SK-N-SH (cell line): ENCODE data around the gene HSD17B4.

Source experiments
- CHD2 ChIP-seq: fragments of 150-350 bp; IDR thresholded peaks from 2 replicates; pipeline ENCODE4 v1.6.1; 2018; ENCODE audit warnings: low read length; ENCODE audit not compliant: partially characterized antibody
- EZH2phosphoT487 ChIP-seq: fragments of 200-600 bp; sonication (generic); IDR thresholded peaks from 2 replicates; pipeline ENCODE4 v1.6.1; 2017; ENCODE audit warnings: low read depth, mixed run types, mild to moderate bottlenecking, antibody characterized with exemption, moderate library complexity, borderline replicate concordance
- NFIC ChIP-seq: IDR thresholded peaks from 2 replicates; pipeline ENCODE4 v1.4.0; 2012; ENCODE audit warnings: borderline replicate concordance
- NRF1 ChIP-seq: IDR thresholded peaks from 2 replicates; pipeline ENCODE4 v1.6.1; 2012; ENCODE audit warnings: low read depth, mild to moderate bottlenecking, low read length
- POLR2AphosphoS5 ChIP-seq: IDR thresholded peaks from 2 replicates; pipeline ENCODE4 v1.6.1; 2012; ENCODE audit warnings: low read depth, low read length
- RFX5 ChIP-seq: IDR thresholded peaks from 2 replicates; pipeline ENCODE4 v1.6.1; 2012; ENCODE audit warnings: mild to moderate bottlenecking, improper control_type of control experiment, low read length
- RXRA ChIP-seq: IDR thresholded peaks from 2 replicates; pipeline ENCODE4 v1.4.0; 2012; ENCODE audit warnings: low read depth, mild to moderate bottlenecking, borderline replicate concordance
- SIN3A ChIP-seq: IDR thresholded peaks from 2 replicates; pipeline ENCODE4 v1.6.1; 2012; ENCODE audit warnings: low read depth, mild to moderate bottlenecking, low read length, moderate library complexity, borderline replicate concordance
- TF ChIP-seq, protein P1 (sequence below): fragments of 200-600 bp; sonication (generic); IDR thresholded peaks from 2 replicates; pipeline ENCODE4 v1.6.1; 2017; ENCODE audit warnings: antibody characterized with exemption, mild to moderate bottlenecking, moderate library complexity

DNA sequence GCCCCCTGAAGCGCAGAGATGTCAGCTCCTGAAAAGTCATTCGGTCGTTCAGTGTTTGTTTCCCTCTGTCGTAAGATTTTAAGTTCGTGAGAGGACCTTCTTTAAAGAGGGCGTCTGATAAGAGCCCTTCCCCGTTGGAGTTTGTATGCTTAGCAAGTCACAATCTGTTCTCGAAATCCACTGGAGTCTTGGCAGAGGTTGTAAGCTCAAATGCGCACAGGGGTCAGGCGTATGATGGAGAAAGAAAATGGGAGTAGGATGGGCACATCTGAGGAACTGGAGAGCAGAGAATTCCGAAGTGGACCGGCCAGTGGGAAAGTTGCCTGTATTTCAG is 710 bp downstream of the HSD17B4 start:
- no peak for TF ChIP-seq RXRA
- no peak for TF ChIP-seq POLR2AphosphoS5
- TF ChIP-seq CHD2, result no peak
- TF ChIP-seq, protein P1, sequence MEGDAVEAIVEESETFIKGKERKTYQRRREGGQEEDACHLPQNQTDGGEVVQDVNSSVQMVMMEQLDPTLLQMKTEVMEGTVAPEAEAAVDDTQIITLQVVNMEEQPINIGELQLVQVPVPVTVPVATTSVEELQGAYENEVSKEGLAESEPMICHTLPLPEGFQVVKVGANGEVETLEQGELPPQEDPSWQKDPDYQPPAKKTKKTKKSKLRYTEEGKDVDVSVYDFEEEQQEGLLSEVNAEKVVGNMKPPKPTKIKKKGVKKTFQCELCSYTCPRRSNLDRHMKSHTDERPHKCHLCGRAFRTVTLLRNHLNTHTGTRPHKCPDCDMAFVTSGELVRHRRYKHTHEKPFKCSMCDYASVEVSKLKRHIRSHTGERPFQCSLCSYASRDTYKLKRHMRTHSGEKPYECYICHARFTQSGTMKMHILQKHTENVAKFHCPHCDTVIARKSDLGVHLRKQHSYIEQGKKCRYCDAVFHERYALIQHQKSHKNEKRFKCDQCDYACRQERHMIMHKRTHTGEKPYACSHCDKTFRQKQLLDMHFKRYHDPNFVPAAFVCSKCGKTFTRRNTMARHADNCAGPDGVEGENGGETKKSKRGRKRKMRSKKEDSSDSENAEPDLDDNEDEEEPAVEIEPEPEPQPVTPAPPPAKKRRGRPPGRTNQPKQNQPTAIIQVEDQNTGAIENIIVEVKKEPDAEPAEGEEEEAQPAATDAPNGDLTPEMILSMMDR, result no peak
- TF ChIP-seq SIN3A, result no peak
- TF ChIP-seq RFX5, result no peak
- TF ChIP-seq NFIC, result no peak
- TF ChIP-seq EZH2phosphoT487, result no peak
- no peak for TF ChIP-seq NRF1
